MM.1S (cell line): ENCODE results near the gene CENPB.

Experiments used
- DNase-seq: peaks from one replicate; pipeline ENCODE4 v3.0.0-alpha.2; 2015
- H2AFZ ChIP-seq: fragments of 300-600 bp; sonication (generic); 2 replicates; pipeline ENCODE4 v1.6.0; 2016; ENCODE audit warnings: antibody characterized with exemption, low read length
- H3F3A ChIP-seq: fragments of 300-600 bp; sonication (generic); 2 replicates; pipeline ENCODE4 v1.6.1; 2016; ENCODE audit warnings: mild to moderate bottlenecking, antibody characterized with exemption, low read length, moderate library complexity, mixed read lengths; ENCODE audit not compliant: insufficient read depth
- H3K27ac ChIP-seq: fragments of 300-600 bp; sonication (generic); 2 replicates; pipeline ENCODE4 v1.5.1; 2016; ENCODE audit warnings: mild to moderate bottlenecking, low read length
- H3K27me3 ChIP-seq: fragments of 300-600 bp; sonication (generic); replicated peaks from 2 replicates; pipeline ENCODE4 v1.6.0; 2016; ENCODE audit warnings: low read length; ENCODE audit not compliant: insufficient read depth
- H3K36me3 ChIP-seq: fragments of 300-600 bp; sonication (generic); replicated peaks from 2 replicates; pipeline ENCODE4 v1.6.1; 2016; ENCODE audit warnings: mild to moderate bottlenecking, low read length, mixed read lengths; ENCODE audit not compliant: insufficient read depth
- H3K4me1 ChIP-seq: fragments of 300-600 bp; sonication (generic); 2 replicates; pipeline ENCODE4 v1.6.1; 2016; ENCODE audit warnings: low read length, mixed read lengths
- H3K4me2 ChIP-seq: fragments of 300-600 bp; sonication (generic); 2 replicates; pipeline ENCODE4 v1.6.0; 2016; ENCODE audit warnings: low read depth, low read length
- H3K4me3 ChIP-seq: fragments of 300-600 bp; sonication (generic); 2 replicates; pipeline ENCODE4 v1.5.1; 2016; ENCODE audit warnings: low read length, mixed read lengths
- H3K79me2 ChIP-seq: fragments of 300-600 bp; sonication (generic); 2 replicates; pipeline ENCODE4 v1.6.1; 2016; ENCODE audit warnings: mixed run types, low read length, mixed read lengths
- H3K9ac ChIP-seq: fragments of 300-600 bp; sonication (generic); 2 replicates; pipeline ENCODE4 v1.6.1; 2016; ENCODE audit warnings: low read length, mixed read lengths
- H3K9me2 ChIP-seq: fragments of 300-600 bp; sonication (generic); replicated peaks from 2 replicates; pipeline ENCODE4 v1.6.1; 2016; ENCODE audit warnings: mild to moderate bottlenecking, low read length, mixed read lengths; ENCODE audit not compliant: insufficient read depth
- H3K9me3 ChIP-seq: fragments of 300-600 bp; sonication (generic); replicated peaks from 2 replicates; pipeline ENCODE4 v1.6.1; 2016; ENCODE audit warnings: mild to moderate bottlenecking, low read length, mixed read lengths; ENCODE audit not compliant: insufficient read depth
- H4K20me1 ChIP-seq: fragments of 300-600 bp; sonication (generic); 2 replicates; pipeline ENCODE4 v1.6.1; 2016; ENCODE audit warnings: mild to moderate bottlenecking, low read length, moderate library complexity, mixed read lengths; ENCODE audit not compliant: insufficient read depth
- CTCF ChIP-seq: fragments of 300-600 bp; sonication (generic); IDR thresholded peaks from 2 replicates; pipeline ENCODE4 v1.5.1; 2016; ENCODE audit warnings: antibody characterized with exemption, low read length, mixed read lengths
- EZH2 ChIP-seq: fragments of 300-600 bp; sonication (generic); optimal IDR thresholded peaks from 2 replicates; pipeline ENCODE3; 2017; ENCODE audit warnings: low read depth, mild to moderate bottlenecking, antibody characterized with exemption, low read length, mixed read lengths
- EZH2phosphoT487 ChIP-seq: fragments of 300-600 bp; sonication (generic); IDR thresholded peaks from 2 replicates; pipeline ENCODE4 v1.6.1; 2018; ENCODE audit warnings: antibody characterized with exemption, low read length

The CENPB gene

GRCh38 chr20:3783068-3783489 lies 3.5 kb downstream of the CENPB start:
- Histone ChIP-seq H3K27me3 (peaks cover 19% of the 10 kb centered on the region), H3K9ac (no peak overlapping the region), H2AFZ (no peak overlapping the region), H3K9me2 (no peaks in the 10 kb centered on the region), H3K36me3 (no peaks in the 10 kb centered on the region), H4K20me1 (no peaks in the 10 kb centered on the region), H3K4me2 (no peak overlapping the region), H3K4me3 (no peak overlapping the region), H3F3A (peaks cover 10% of the 10 kb centered on the region), H3K4me1 (peaks cover 9% of the 10 kb centered on the region), H3K9me3 (no peaks in the 10 kb centered on the region), H3K79me2 (peaks cover 8% of the 10 kb centered on the region; the same call in 1 of the 2 replicates), H3K27ac (no peak overlapping the region)
- TF ChIP-seq EZH2phosphoT487 (no peak), EZH2 (no peak), CTCF (no peak)
- DNase-seq, result no peak

GRCh38 chr20:3782597-3782996 lies 3.9 kb downstream of the CENPB start:
- Histone ChIP-seq H3K4me3 (no peak overlapping the region), H3K27me3 (peaks cover 23% of the 10 kb centered on the region), H3K4me2 (no peak overlapping the region), H3K9ac (no peak overlapping the region), H2AFZ (no peak overlapping the region), H3K27ac (no peak overlapping the region), H3F3A (peaks cover 10% of the 10 kb centered on the region), H3K36me3 (no peaks in the 10 kb centered on the region), H3K9me3 (no peaks in the 10 kb centered on the region), H3K9me2 (no peaks in the 10 kb centered on the region), H3K79me2 (peaks cover 8% of the 10 kb centered on the region; the same call in 1 of the 2 replicates), H4K20me1 (no peaks in the 10 kb centered on the region), H3K4me1 (peaks cover 11% of the 10 kb centered on the region)
- no peak for DNase-seq
- TF ChIP-seq CTCF (no peak), EZH2phosphoT487 (no peak), EZH2 (no peak)

- Histone ChIP-seq H3K79me2 (peaks cover 8% of the 10 kb centered on the region; the same call in 1 of the 2 replicates), H3K4me1 (peaks cover 10% of the 10 kb centered on the region), H3K36me3 (no peaks in the 10 kb centered on the region), H3K4me3 (peak within 1 kb of the TSS; percentile 62), H2AFZ (peak within 1 kb of the TSS; percentile 35; the same call in 1 of the 2 replicates), H3K27me3 (peaks cover 26% of the 10 kb centered on the region), H3K9me3 (no peaks in the 10 kb centered on the region), H3K4me2 (peak within 1 kb of the TSS; percentile 90), H3F3A (peaks cover 10% of the 10 kb centered on the region), H3K9ac (peak within 1 kb of the TSS; percentile 13; the same call in 1 of the 2 replicates), H3K9me2 (no peaks in the 10 kb centered on the region), H4K20me1 (no peaks in the 10 kb centered on the region), H3K27ac (no peak within 1 kb of the TSS)
- TF ChIP-seq EZH2phosphoT487 (no peak), CTCF (peak; percentile 45), EZH2 (no peak)
- peak; percentile 85 for DNase-seq
Observed at GRCh38 chr20:3781153-3781910, 5.2 kb downstream of the CENPB start, which contains the start of gene SPEF1. SPEF1 (minus strand) TSS chr20:3781448; CDS start chr20:3781287, 161 bp downstream.
